HG03575 (cell line): ENCODE data around the gene CDH7.

Experiments used
- ATAC-seq: cut with Tn5 transposase; IDR thresholded peaks from one replicate; pipeline ENCODE4 v1.9.1; 2021; ENCODE audit not compliant: unreplicated experiment, insufficient number of reproducible peaks, low FRiP score; ENCODE audit errors: extremely low read depth

Gene CDH7

DNA sequence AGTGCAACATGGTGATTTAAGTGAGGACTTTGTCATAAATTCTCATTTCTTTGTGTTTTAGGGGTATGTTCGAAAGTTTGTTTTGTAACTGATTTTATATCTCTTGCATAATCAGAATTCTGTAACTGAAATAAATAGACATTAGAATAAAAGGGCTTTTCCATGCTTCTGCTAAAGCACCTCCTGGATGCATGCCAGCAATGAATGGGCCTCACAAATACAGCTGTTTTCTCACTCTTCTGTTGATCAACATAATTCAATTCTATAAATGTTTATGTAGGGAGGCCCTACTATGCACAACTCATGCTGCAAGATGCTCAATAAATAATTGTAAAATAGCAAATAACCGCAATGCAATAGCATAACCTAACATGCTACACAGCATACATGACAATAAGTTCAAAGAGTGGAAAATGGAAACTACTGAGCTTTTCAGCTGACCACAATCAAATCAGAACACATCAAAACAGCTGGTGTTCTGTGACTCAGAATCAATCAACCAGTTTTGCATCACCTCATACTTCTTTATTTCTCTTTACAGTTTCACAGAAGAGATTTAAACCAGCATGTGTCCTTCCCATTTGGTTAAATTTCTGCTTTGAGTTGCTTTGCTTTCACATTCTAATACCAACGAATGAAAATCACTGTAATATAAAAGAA, 11.0 kb downstream of the CDH7 start:
- no peak for ATAC-seq

DNA sequence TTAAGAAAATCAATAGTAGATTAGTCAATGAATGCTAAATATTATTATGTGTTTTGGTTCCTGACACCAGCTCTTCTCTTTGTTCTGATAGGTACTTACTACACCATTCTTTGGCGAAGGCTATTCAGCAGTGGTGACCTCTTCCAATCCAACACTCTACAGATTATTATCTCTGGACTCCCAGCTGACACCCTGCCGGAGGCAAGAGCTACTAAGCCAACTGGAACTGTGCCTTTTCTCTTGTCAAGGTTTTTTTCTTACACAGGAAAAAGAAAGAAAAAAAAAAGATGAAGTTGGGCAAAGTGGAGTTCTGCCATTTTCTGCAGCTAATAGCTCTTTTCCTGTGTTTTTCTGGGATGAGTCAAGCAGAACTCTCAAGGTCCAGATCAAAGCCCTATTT, 11.7 kb downstream of the CDH7 start:
- ATAC-seq: no peak

DNA sequence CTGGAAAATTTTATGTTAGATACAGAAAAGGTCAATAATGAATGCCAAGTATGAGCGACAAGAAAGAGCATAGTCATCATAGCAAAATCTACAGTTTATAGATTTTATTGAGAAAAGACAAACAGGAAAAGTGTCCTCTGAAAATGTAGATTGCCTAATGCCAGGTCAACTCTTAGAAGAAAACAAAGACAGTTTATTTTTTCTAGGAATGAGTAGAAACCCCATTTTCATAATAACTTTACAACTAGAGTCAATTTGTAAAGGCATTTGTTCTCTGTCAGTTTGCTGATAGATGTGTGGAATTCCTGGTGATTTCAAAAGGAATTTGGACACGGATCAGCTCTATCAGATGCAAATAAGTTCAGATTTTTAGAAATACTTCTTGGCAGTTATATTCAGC, 16.6 kb downstream of the CDH7 start:
- ATAC-seq: no peak

DNA sequence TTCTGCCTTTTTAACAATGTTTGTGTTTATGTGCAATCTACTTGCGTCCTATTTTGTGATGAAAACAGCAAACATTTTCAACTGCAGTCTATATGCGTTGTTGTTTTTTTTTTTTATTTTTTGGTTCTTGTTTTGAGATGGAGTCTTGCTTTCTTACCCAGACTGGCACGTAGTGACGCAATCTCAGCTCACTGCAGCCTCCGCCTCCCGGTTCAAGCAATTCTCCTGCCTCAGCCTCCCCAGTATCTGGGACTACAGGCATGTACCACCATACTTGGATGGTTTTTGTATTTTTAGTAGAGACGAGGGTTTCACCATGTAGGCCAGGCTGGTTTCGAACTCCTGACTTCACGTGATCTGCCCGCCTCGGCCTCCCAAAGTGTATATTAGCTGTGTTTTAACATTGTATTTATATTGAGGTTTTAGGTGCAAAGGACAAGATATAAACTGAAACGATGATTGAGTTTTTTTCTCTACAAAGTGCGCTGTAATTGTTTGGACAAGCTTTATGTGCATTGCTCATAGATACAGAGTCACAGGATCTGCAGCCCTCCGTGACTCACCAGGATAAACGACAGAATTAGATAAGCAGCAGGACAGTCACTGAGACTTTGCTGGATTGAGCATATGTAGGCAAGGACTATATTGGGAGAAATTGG, 17.4 kb downstream of the CDH7 start:
- ATAC-seq: no peak

DNA sequence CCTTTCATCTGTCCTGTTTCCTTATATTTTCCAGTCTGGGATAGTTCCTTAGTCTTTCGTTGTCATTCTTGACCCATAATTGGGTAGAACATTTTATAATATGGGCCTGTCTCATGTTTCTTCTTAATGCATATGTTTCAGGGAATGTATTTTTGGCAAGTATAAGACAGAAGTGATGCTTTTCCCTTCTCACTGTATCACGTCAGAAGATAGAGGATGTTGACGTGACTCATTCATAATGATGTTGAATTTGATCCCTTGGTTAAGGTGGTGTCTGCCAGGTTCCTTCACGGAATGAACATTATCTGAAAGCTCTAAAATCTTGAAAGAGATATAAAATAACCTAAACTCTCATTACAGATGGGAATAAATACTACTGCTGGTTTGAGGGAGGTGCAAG, 18.8 kb downstream of the CDH7 start:
- ATAC-seq: no peak

DNA sequence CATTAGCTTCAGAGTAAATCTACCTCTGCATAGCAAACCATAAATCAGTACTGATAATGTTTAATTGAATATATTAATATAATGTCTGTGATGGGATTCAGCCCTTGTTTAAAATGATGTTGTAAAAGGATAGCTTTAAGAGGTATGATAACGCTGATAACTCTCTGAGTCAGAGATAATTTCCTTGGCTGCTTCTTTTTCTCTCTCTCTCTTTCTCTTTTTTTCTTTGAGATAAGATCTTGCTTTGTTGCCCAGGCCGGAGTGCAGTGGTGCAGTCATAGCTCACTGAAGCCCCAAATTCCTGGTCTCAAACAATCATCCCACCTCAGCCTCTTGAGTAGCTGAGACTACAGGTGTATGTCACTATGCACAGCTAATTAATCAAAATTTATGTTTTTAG, 35.7 kb downstream of the CDH7 start:
- no peak for ATAC-seq

DNA sequence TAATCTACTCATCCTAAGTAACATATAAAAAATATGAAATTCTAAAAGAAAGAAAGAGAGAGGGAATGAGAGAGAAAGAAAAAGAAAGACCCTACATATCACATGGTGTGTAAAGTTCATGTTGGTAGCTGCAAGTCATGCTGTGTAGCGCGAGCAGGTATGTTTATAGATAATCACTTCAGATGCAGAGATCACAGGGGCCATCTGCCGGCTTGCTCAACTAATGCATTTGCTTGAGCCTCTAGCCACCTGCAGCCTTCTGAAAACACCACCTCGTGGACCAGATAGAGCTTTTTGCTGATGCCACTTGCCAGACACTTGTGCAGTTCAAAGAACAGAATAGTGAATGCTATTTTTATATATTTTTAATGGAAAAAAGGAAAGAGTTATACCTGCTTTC, 37.6 kb downstream of the CDH7 start:
- no peak for ATAC-seq

DNA sequence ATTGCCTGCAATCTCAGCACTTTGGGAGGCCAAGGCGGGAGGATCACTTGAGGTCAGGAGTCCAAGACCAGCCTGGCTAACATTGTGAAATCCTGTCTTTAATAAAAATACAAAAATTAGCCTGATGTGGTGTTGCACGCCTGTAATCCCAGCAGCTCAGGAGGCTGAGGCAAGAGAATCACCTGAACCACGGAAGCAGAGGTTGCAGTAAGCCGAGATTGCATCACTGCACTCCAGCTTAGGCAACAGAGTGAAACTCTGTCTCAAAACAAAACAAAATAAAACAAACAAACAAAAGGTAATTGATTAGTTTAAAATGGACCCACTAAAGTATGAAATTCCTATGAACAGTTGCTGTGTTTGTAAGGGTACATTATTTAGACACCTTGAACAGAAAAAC, 39.8 kb downstream of the CDH7 start:
- no peak for ATAC-seq

DNA sequence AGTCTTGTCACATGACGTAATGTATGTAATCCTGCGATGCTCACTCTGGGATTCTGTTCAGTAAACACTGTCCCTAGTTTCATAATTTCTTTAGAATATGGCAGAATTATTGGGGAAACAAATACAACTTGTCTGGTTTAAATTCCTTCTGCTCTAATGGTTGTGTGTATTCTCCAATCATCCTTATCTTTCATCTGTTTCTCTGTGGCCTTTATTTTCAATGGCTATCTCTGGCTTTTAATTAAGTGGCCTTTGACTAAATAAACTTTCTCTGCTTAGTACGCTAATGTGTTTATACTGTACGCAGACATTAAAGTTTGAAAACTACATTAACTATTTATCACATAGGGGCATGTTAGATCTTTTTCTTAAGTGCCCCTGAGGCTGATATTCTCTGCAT, 40.9 kb downstream of the CDH7 start:
- ATAC-seq: no peak

DNA sequence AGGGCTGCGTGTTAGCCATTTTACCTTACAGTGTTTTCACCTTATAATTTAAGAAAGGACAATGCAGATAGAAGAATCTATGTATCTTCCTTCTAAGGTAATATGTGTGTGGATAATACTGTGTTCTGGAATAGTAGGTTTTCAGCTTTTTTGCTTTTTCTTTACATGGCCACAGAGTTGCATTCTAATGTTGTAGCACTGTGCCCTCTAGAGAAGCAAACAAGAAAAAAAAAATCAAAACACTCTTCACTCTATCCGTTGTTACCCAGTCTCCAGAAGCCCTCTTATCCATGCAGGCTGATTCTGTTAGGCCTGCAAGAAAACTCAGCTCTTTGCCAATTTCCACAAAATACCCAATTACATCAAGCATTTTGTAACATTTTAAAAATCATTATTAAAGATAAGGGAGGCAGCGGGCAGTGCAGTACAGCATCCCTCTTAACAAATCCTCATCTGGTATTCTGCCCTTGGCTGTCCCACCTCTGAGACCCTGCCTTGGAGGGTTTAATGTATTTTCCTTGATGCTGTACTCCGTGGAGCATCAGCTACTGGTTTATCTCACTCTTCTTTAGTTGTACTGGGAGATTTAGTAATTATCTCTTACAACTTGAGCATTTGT, 41.8 kb downstream of the CDH7 start:
- no peak for ATAC-seq

DNA sequence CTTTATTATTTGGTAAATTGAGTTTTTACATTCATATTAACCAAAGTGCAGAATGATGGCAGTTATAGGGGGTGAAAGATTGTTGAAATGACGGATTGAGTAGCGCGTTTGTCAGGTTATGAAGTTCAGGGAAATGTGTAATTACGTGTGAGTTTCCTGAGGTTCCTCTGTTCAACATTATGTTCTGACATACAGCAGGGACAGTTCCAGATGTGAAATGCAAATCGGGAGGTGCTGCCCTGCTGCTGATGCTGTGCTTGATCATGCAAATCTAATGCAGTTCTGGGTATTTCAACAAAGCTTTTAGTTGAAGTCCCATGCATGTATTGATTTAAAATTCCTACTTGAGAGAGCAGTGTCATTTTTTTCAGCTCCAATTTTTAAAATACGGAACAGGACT, 57.9 kb downstream of the CDH7 start:
- no peak for ATAC-seq

DNA sequence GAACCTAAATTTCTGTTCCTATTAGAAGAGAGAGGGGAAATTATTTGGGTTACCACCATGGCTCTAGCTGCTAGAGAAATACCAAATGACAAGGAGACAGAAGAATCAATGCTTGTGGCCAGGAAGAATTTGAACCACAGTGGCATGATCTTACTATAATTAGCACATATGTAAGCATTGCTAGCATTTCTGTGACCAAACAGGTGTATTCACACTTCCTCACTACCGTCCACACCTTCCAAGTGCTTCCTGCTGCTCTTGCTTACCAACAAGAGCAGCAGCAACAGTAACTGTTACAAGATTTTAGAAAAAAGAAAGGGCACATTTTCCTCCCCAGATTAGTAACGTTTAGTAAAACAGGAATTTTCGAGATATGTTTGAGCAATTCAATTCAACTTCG, 60.5 kb downstream of the CDH7 start:
- ATAC-seq: no peak

DNA sequence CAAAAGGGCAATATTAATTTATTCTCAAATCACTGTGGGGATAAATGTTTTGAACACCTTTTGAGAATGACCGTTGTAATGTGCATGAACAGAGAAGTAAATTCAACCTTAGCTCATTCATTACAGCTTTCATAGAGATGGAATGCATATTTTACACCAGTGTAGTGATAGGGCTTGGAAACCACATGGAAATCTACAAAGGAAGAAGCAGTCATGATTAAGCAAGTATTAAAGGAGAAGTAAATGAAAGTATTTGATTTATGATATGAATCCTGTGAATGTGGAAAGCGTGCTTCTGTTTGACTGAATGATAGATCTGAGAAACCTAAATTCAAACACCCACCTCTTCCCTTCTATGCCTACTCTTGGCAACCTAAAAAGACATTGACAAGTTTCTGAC, 64.7 kb downstream of the CDH7 start:
- no peak for ATAC-seq

DNA sequence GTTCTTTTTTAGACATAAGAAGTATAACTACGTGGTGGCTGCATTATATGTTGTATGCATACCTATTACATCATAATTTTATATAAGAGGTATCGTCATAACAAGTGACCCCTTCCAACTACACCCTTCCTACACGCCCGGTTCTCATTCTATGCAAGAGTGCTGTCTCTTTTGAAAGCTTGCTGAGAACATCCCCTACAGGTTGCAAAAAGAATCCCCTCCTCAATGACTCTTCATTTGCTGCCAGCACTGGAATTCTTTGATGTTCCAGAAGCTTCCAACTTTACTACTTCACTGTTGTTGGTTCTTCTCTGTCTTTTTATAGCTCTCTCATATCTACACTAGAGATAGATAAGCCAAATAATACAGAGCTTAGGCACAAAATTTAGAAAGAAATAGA, 66.4 kb downstream of the CDH7 start:
- ATAC-seq: no peak

DNA sequence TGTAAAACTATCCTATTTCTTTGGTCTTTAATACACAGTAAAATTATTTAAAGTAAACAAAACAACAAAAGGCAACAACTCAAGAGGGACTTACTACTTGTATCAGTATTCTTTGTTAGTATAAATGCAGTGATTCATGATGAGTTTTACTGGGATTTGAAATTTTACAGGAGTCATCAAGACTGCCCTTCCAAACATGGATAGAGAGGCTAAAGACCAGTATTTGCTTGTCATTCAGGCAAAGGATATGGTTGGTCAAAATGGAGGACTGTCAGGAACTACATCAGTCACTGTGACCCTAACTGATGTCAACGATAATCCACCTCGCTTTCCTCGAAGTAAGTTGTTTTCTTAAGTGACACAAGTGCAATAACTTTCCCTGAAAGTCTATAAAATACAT, 71.1 kb downstream of the CDH7 start:
- ATAC-seq: no peak

DNA sequence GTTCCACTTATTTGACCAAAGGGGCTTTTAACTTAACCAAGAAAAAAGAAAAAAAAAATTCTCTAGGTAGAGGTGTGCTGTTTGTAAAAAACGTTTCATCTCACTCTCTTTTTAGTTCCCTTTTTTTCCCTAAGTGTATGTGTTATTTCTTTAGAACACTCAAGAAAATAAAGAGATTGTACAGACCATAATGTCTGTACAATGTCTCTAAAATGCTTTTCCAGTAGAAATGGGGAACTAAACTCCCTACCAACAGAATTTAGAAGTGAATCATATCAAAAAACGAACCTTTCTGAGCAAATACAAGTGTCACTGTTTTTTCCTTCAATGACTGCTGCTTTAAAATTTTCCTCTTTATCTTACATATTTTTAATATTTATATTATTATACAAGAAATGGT, 72.0 kb downstream of the CDH7 start:
- no peak for ATAC-seq

DNA sequence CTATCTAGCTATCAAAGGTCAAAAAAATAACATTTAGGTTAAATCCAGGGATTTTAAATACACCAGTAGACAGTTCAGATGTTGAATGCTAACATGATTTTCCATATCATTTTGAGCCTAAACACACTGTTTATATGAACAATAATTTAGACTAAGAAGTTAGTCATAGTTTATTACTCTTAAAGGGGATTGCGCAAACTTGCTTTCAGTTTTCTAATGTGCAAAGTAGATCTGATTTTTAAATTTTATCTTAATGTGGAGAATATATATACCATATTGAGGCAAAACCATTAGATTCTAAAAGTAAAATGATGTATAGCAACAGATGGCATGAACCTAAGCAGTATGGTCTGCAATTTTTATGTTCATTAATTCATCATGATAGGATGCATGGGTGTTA, 76.6 kb downstream of the CDH7 start:
- ATAC-seq: no peak

DNA sequence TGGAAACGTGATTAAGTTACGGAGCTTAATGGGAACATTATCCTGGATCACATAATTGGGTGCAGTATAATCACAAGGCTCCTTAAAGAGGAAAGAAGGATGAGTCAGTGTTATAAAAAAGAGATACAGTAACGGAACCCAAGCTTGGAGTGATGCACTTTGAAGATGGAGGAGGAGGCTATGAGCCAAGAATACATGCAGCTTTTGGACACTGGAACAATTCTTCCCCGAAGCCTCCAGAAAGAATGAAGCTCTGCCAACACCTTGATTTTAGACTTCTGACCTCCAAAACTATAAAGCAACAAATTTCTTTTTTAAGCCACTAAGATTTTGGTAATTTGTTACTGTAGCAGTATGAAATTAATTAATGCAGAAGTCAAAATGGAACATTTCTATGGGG, 85.1 kb downstream of the CDH7 start:
- no peak for ATAC-seq

DNA sequence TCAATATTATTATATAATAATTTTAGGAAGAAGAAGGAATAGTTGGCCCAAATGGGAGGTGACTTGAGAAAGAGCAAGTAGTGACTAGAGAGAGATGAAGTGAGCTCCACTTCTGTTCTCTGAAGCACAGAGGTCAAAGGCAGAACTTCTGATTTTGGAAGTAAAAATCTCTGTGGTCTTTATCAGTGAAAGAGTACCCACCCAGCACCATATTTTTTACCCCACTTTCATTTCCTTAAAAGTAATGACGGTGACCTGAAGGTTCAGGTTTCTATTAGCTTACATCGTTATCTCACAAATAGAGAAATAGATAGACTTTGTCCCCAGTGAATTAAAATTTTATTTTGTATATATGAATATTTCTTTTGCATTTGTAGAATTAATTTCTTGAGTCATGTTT, 95.3 kb downstream of the CDH7 start:
- no peak for ATAC-seq

DNA sequence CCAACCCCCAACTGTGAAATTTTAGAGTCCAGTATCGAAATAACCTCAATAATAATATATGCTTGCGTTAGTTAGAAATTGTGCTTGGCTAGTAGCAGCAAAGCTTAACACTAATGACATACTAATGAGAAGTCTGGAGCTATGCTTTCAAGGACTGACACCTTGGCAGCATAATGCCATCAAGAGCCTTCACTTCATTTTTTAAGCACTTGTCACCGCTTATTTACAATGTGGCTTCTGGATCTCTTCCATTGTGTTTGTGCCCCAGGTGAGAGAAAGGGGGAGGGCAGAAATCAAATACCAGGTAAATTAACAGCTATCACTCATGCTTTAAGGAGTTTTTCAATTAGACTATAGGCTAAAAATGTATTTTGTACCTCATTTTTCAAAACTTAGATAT, 101.5 kb downstream of the CDH7 start:
- ATAC-seq: no peak

DNA sequence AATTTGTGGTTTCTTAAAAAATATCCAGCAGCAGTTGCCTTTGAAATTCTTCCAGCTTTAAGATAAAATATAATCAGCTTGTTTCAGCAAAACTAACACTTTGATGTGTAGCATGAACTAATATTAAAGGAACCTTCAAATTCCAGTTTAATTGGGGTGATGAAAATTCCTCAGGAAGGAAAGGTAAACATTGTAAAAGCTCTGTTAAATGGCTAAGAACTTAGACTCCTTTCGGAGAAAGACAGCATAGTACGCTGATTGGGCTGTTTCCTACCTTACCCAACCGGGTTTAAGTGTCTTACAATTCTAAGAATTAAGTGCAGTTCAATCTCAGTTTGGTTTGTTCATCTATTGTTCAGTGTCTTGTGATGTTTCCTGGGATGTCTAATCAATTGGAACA, 108.3 kb downstream of the CDH7 start:
- no peak for ATAC-seq
